GM12878 (cell line): ENCODE measurements around the gene MAD2L1BP. TPM values are rescaled to one million over a fixed set of nuclear protein-coding genes. Genes with fewer than 3 reads are reported as not detected.

Experiments
- ATAC-seq: fragments of 200-7000 bp; cut with Tn5 transposase; 3 replicates; pipeline ENCODE4 v1.9.1; 2020; ENCODE audit warnings: mild to moderate bottlenecking, moderate library complexity
- BruUV-seq: library from RNA; stranded (reverse); fragments of 400-500 nt; replicated peaks from 2 replicates; lab custom pipeline; 2021; lab: Mats Ljungman, UMichigan
- CTCF ChIA-PET: fragments of 300-600 bp; sonication (Branson Sonifier 250); formaldehyde crosslinking; extraction: SDS; loops from one replicate; lab custom pipeline; 2021; ENCODE audit warnings: inconsistent platforms; lab: Yijun Ruan, JAX
- POLR2A ChIA-PET: fragments of 350-600 bp; formaldehyde crosslinking; extraction: SDS; loops from one replicate; lab custom pipeline; 2021; ENCODE audit warnings: inconsistent platforms; lab: Charles Lee
- RAD21 ChIA-PET: fragments of 300-600 bp; sonication (Branson Sonifier 250); formaldehyde crosslinking; loops from one replicate; lab custom pipeline; 2023; ENCODE audit warnings: antibody characterized with exemption; ENCODE audit not compliant: unreplicated experiment; lab: Charles Lee
- SMC1A ChIA-PET: fragments of 300-600 bp; sonication (Branson Sonifier 250); formaldehyde crosslinking; loops from one replicate; lab custom pipeline; 2023; ENCODE audit not compliant: unreplicated experiment, uncharacterized antibody; lab: Charles Lee
- DNase-seq: peaks from one replicate; pipeline ENCODE4 v3.0.0-alpha.2; 2011; ENCODE audit warnings: low read depth, low spot score
- FAIRE-seq: peaks from 3 replicates; lab custom pipeline; 2011; peaks lifted over from hg19 to GRCh38; lab: Jason Lieb, UNC
- H2AFZ ChIP-seq: 2 replicates; pipeline ENCODE4 v1.6.0; 2011; ENCODE audit warnings: low read depth, low read length, control low read depth; ENCODE audit not compliant: control insufficient read depth
- H3K27ac ChIP-seq: 2 replicates; pipeline ENCODE4 v1.5.1; 2011; ENCODE audit warnings: control low read depth; ENCODE audit not compliant: control insufficient read depth, insufficient read depth
- H3K27me3 ChIP-seq, 2 experiments: replicated peaks in 1 of 2; 2 replicates each; pipeline versions ENCODE4 v1.6.0 to v1.6.1; 2011; ENCODE audit warnings: low read length in 1 of 2; ENCODE audit not compliant: control insufficient read depth in 2 of 2, insufficient read depth in 2 of 2
- H3K36me3 ChIP-seq, 2 experiments: 2 replicates each; pipeline ENCODE4 v1.5.1; 2011; ENCODE audit warnings: low read length in 1 of 2; ENCODE audit not compliant: control insufficient read depth in 2 of 2, insufficient read depth in 2 of 2
- H3K4me1 ChIP-seq: 2 replicates; pipeline ENCODE4 v1.6.1; 2011; ENCODE audit warnings: mild to moderate bottlenecking, low read length, moderate library complexity, mixed read lengths; ENCODE audit not compliant: control insufficient read depth, insufficient read depth
- H3K4me2 ChIP-seq: 2 replicates; pipeline ENCODE4 v1.6.0; 2011; ENCODE audit warnings: control low read depth; ENCODE audit not compliant: control insufficient read depth, insufficient read depth
- H3K4me3 ChIP-seq: fragments of 200-600 bp; sonication (generic); 2 replicates; pipeline ENCODE4 v1.5.1; 2016
- H3K79me2 ChIP-seq: 2 replicates; pipeline ENCODE4 v1.6.0; 2011; ENCODE audit warnings: low read length; ENCODE audit not compliant: control insufficient read depth, insufficient read depth
- H3K9ac ChIP-seq: 2 replicates; pipeline ENCODE4 v1.8.0; 2011; ENCODE audit warnings: low read length, control low read depth, mixed read lengths; ENCODE audit not compliant: control insufficient read depth, insufficient read depth
- H3K9me3 ChIP-seq: replicated peaks from 3 replicates; pipeline ENCODE4 v1.5.1; 2011; ENCODE audit warnings: mild to moderate bottlenecking, low read length; ENCODE audit not compliant: control insufficient read depth, insufficient read depth
- H4K20me1 ChIP-seq: 2 replicates; pipeline ENCODE4 v1.6.0; 2011; ENCODE audit not compliant: control insufficient read depth, insufficient read depth
- BHLHE40 ChIP-seq, 2 experiments: fragments of 450-650 bp in 1 of 2; IDR thresholded peaks; 2 replicates each; pipeline ENCODE4 v1.6.1; 2011 to 2017; ENCODE audit warnings: low read depth in 2 of 2, borderline replicate concordance in 1 of 2, improper control_type of control experiment in 1 of 2, low read length in 1 of 2, mild to moderate bottlenecking in 1 of 2
- BRCA1 ChIP-seq: IDR thresholded peaks from 2 replicates; pipeline ENCODE4 v1.6.1; 2011; ENCODE audit warnings: low read depth, low read length, improper control_type of control experiment
- EED ChIP-seq: sonication (generic); IDR thresholded peaks from 2 replicates; pipeline ENCODE4 v1.6.1; 2016; ENCODE audit warnings: antibody characterized with exemption, low read depth
- EGR1 ChIP-seq, 2 experiments: IDR thresholded peaks; 1 replicate in 1 of 2; 2 replicates in 1 of 2; pipeline ENCODE4 v1.6.1; 2011 to 2012; ENCODE audit warnings: low read depth in 2 of 2, low read length in 2 of 2, borderline replicate concordance in 1 of 2, mild to moderate bottlenecking in 1 of 2, moderate library complexity in 1 of 2
- EP300 ChIP-seq, 2 experiments: fragments of 150-350 bp in 1 of 2; IDR thresholded peaks; 2 replicates each; pipeline ENCODE4 v1.6.1; 2011 to 2012; ENCODE audit warnings: low read depth in 2 of 2, low read length in 2 of 2, borderline replicate concordance in 1 of 2, improper control_type of control experiment in 1 of 2, inconsistent platforms in 1 of 2; ENCODE audit not compliant: control insufficient read depth in 1 of 2
- ESRRA ChIP-seq: IDR thresholded peaks from 2 replicates; pipeline ENCODE4 v1.6.1; 2012; ENCODE audit warnings: mild to moderate bottlenecking, low read length, improper control_type of control experiment
- KLF5 ChIP-seq: fragments of 450-650 bp; IDR thresholded peaks from 2 replicates; pipeline ENCODE4 v1.6.1; 2014; ENCODE audit warnings: mild to moderate bottlenecking; ENCODE audit not compliant: partially characterized antibody
- MEF2B ChIP-seq: fragments of 450-650 bp; IDR thresholded peaks from 2 replicates; pipeline ENCODE4 v1.6.1; 2018; ENCODE audit warnings: mild to moderate bottlenecking, moderate library complexity; ENCODE audit not compliant: partially characterized antibody, poor library complexity, severe bottlenecking
- MTA2 ChIP-seq: fragments of 450-650 bp; IDR thresholded peaks from 2 replicates; pipeline ENCODE4 v1.6.1; 2016; ENCODE audit warnings: low read depth, mild to moderate bottlenecking, moderate library complexity
- NRF1 ChIP-seq: conservative IDR thresholded peaks from 2 replicates; pipeline ENCODE4 v1.6.1; 2011; ENCODE audit warnings: mild to moderate bottlenecking, low read depth, low read length, improper control_type of control experiment
- RAD21 ChIP-seq: IDR thresholded peaks from 2 replicates; pipeline ENCODE4 v1.6.1; 2011; ENCODE audit warnings: mild to moderate bottlenecking, low read depth, low read length, moderate library complexity; ENCODE audit not compliant: insufficient read depth
- SPI1 ChIP-seq: IDR thresholded peaks from 2 replicates; pipeline ENCODE4 v1.6.1; 2011; ENCODE audit warnings: low read depth, mild to moderate bottlenecking, low read length, moderate library complexity, borderline replicate concordance; ENCODE audit not compliant: insufficient read depth
- ZZZ3 ChIP-seq: IDR thresholded peaks from 2 replicates; pipeline ENCODE4 v1.6.1; 2011; ENCODE audit warnings: low read depth; ENCODE audit not compliant: control insufficient read depth, insufficient read length
- WGBS: methylation state at CpG from one replicate; pipeline ENCODE4 v1.1.6; 2016; ENCODE audit warnings: low lambda C conversion rate; ENCODE audit not compliant: insufficient replicate concordance, insufficient coverage; ENCODE audit errors: missing lambda C conversion rate; 5-methylcytosine and 5-hydroxymethylcytosine counted together
- in situ Hi-C: fragments of 300-500 bp; cut with MboI; formaldehyde crosslinking; loops from 9 replicates; pipeline ENCODE4 v1.14.3; 2018; ENCODE audit warnings: mixed read lengths
- intact Hi-C: fragments of 100-400 bp; cut with micrococcal nuclease; formaldehyde crosslinking; loops from one replicate; pipeline ENCODE4 v1.14.2; 2022; ENCODE audit not compliant: unreplicated experiment
- polyA plus RNA-seq, 11 experiments: library from polyadenylated mRNA; depleted of rRNA in 4 of 11; unstranded in 6 of 11; stranded (reverse) in 5 of 11; fragments of >200 nt; fragmentation: Nextera tagmentation in 4 of 11; fragmentation: Illumina TruSeq in 1 of 11; extraction: Ambion mirVana in 4 of 11; extraction: Trizol in 1 of 11; gene quantifications; 1 replicate in 1 of 11; 2 replicates in 10 of 11; pipeline versions ENCODE4 v1.2.1 to v1.2.3, GENCODE V29; 2011 to 2016; ENCODE audit warnings: inconsistent platforms in 2 of 11, missing spikeins in 2 of 11, low read depth in 1 of 11
- total RNA-seq, 4 experiments: library from RNA; depleted of rRNA in 3 of 4; stranded (reverse); fragments of >200 nt in 3 of 4; fragmentation: Illumina TruSeq in 1 of 4; extraction: Trizol in 1 of 4; gene quantifications; 2 replicates each; pipeline versions ENCODE4 v1.2.1 to v1.2.3, GENCODE V29; 2013 to 2021
- TF ChIP-seq, protein P1 (sequence below): fragments of 450-650 bp; IDR thresholded peaks from 2 replicates; pipeline ENCODE4 v1.6.1; 2017; ENCODE audit warnings: mild to moderate bottlenecking, low read depth, inconsistent platforms; ENCODE audit not compliant: poor library complexity, severe bottlenecking
- TF ChIP-seq, protein P2 (sequence below): IDR thresholded peaks from 2 replicates; pipeline ENCODE4 v1.6.1; 2012; ENCODE audit warnings: low read depth, low read length, improper control_type of control experiment
- TF ChIP-seq, protein P3 (sequence below): fragments of 450-650 bp; formaldehyde crosslinking; IDR thresholded peaks from 2 replicates; pipeline ENCODE4 v1.4.0; 2022; ENCODE audit warnings: mild to moderate bottlenecking, moderate library complexity

The MAD2L1BP gene
- total and polyA plus RNA-seq, 10 of the 15 experiments (the other 5 are each of a cell fraction or from before 2014, with no cell fraction given): 39.2 to 155 (median 60.3) TPM

DNA sequence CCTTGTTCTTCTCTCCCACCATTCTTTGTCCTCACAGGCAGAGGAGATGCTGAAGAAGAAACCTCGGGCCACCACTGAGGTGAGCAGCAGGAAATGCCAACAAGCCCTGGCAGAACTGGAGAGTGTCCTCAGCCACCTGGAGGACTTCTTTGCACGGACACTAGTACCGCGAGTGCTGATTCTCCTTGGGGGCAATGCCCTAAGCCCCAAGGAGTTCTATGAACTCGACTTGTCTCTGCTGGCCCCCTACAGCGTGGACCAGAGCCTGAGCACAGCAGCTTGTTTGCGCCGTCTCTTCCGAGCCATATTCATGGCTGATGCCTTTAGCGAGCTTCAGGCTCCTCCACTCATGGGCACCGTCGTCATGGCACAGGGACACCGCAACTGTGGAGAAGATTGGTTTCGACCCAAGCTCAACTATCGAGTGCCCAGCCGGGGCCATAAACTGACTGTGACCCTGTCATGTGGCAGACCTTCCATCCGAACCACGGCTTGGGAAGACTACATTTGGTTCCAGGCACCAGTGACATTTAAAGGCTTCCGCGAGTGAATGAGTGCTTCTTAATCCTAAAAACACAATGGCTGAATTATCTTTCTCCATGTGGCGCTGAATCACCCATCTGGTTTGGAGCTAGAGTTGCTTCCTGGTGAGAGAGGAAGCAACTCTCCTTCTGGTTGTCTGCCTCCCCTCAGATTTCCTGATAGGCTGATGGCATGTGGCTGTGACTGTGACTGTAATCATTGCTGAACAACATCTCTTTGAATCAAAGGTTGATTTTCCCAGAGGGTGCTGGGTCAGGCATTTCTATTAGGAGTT, 4.6 kb downstream of the MAD2L1BP start:
- in situ Hi-C loops: no loop called here
- WGBS: 96% methylated on average over 21 of the region's 21 CpGs
- ATAC-seq (no peak), FAIRE-seq (no peak), DNase-seq (no peak)
- SMC1A ChIA-PET: interaction anchor here (0.7 to 2.3 kb wide), 2 partner anchors 11 to 31 kb away, joined by 3 to 5 read pairs; partner anchors contain the start of gene GTPBP2
- RAD21 ChIA-PET: no interaction called here
- no peaks in the 10 kb centered on the region for H3K9me3 ChIP-seq
- intact Hi-C loops: no loop called here
- CTCF ChIA-PET: interaction anchor here (1.2 to 2.0 kb wide), 3 partner anchors 26 to 133 kb away, joined by 3 to 6 read pairs (median 4); no protein-coding TSS in a partner anchor
- no peak overlapping the region for H3K4me2 ChIP-seq
- H3K27ac ChIP-seq: no peak overlapping the region
- H3K9ac ChIP-seq: no peak overlapping the region
- H4K20me1 ChIP-seq: no peaks in the 10 kb centered on the region
- no TSS peak for BruUV-seq
- H3K4me3 ChIP-seq: no peak overlapping the region
- H3K36me3 ChIP-seq: peaks cover 6 to 11% of the 10 kb centered on the region in 2 experiments
- peaks cover 30% of the 10 kb centered on the region for H3K79me2 ChIP-seq
- peaks cover 3% of the 10 kb centered on the region for H3K4me1 ChIP-seq
- POLR2A ChIA-PET: interaction anchor here (0.5 to 0.9 kb wide), 2 partner anchors 62 to 154 kb away, joined by 3 to 4 read pairs; no protein-coding TSS in a partner anchor
- no peak overlapping the region for H2AFZ ChIP-seq
- no peaks in the 10 kb centered on the region for H3K27me3 ChIP-seq
- TF ChIP-seq EED: no peak
- TF ChIP-seq ESRRA: no peak
- TF ChIP-seq ZZZ3: no peak
- no peak for TF ChIP-seq SPI1
- no peak for TF ChIP-seq KLF5
- TF ChIP-seq, protein P1, sequence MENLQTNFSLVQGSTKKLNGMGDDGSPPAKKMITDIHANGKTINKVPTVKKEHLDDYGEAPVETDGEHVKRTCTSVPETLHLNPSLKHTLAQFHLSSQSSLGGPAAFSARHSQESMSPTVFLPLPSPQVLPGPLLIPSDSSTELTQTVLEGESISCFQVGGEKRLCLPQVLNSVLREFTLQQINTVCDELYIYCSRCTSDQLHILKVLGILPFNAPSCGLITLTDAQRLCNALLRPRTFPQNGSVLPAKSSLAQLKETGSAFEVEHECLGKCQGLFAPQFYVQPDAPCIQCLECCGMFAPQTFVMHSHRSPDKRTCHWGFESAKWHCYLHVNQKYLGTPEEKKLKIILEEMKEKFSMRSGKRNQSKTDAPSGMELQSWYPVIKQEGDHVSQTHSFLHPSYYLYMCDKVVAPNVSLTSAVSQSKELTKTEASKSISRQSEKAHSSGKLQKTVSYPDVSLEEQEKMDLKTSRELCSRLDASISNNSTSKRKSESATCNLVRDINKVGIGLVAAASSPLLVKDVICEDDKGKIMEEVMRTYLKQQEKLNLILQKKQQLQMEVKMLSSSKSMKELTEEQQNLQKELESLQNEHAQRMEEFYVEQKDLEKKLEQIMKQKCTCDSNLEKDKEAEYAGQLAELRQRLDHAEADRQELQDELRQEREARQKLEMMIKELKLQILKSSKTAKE: no peak
- TF ChIP-seq RAD21: no peak
- no peak for TF ChIP-seq EP300 (IDR thresholded peaks at IDR 0.05; ENCODE audit: borderline replicate concordance in 1 of 2, control insufficient read depth in 1 of 2, low read depth in 2 of 2, low read length in 2 of 2)
- TF ChIP-seq MTA2: no peak
- TF ChIP-seq MEF2B: no peak
- no peak for TF ChIP-seq BRCA1
- TF ChIP-seq, protein P2, sequence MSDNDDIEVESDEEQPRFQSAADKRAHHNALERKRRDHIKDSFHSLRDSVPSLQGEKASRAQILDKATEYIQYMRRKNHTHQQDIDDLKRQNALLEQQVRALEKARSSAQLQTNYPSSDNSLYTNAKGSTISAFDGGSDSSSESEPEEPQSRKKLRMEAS: no peak
- no peak for TF ChIP-seq NRF1
- TF ChIP-seq BHLHE40 (IDR thresholded peaks at IDR 0.05; ENCODE audit: borderline replicate concordance in 1 of 2, low read depth in 2 of 2, low read length in 1 of 2): no peak
- TF ChIP-seq, protein P3, sequence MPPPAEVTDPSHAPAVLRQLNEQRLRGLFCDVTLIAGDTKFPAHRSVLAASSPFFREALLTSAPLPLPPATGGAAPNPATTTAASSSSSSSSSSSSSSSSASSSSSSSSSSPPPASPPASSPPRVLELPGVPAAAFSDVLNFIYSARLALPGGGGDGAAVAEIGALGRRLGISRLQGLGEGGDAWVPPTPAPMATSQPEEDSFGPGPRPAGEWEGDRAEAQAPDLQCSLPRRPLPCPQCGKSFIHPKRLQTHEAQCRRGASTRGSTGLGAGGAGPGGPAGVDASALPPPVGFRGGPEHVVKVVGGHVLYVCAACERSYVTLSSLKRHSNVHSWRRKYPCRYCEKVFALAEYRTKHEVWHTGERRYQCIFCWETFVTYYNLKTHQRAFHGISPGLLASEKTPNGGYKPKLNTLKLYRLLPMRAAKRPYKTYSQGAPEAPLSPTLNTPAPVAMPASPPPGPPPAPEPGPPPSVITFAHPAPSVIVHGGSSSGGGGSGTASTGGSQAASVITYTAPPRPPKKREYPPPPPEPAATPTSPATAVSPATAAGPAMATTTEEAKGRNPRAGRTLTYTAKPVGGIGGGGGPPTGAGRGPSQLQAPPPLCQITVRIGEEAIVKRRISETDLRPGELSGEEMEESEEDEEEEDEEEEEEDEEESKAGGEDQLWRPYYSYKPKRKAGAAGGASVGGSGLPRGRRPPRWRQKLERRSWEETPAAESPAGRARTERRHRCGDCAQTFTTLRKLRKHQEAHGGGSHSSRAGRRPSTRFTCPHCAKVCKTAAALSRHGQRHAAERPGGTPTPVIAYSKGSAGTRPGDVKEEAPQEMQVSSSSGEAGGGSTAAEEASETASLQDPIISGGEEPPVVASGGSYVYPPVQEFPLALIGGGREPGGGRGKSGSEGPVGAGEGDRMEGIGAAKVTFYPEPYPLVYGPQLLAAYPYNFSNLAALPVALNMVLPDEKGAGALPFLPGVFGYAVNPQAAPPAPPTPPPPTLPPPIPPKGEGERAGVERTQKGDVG (CRISPR knock-in tag): no peak
- no peak for TF ChIP-seq EGR1 (IDR thresholded peaks at IDR 0.05; ENCODE audit: borderline replicate concordance in 1 of 2, low read depth in 2 of 2, low read length in 2 of 2)
